Fibroblast of lung (primary cell): ENCODE data around the gene PAX7. TPM values are rescaled to one million over a fixed set of nuclear protein-coding genes. Genes with fewer than 3 reads are reported as not detected.

Source experiments
- DNase-seq, 2 donors: peaks; one replicate each; pipeline versions ENCODE4 v3.0.0 to v3.0.0-alpha.2; 2010; ENCODE audit warnings: low read depth in 2 of 2
- H2AFZ ChIP-seq: 2 replicates; pipeline ENCODE4 v1.5.1; 2012; ENCODE audit warnings: low read length, control low read depth, inconsistent platforms
- H3K27ac ChIP-seq: 2 replicates; pipeline ENCODE4 v1.5.1; 2011; ENCODE audit warnings: low read length, control low read depth; ENCODE audit not compliant: insufficient read depth
- H3K27me3 ChIP-seq: 2 replicates; pipeline ENCODE4 v1.5.1; 2011; ENCODE audit warnings: mild to moderate bottlenecking, low read length; ENCODE audit not compliant: control insufficient read depth, insufficient read depth
- H3K36me3 ChIP-seq: 2 replicates; pipeline ENCODE4 v1.5.1; 2011; ENCODE audit warnings: low read length; ENCODE audit not compliant: control insufficient read depth, insufficient read depth
- H3K4me1 ChIP-seq: 2 replicates; pipeline ENCODE4 v1.5.1; 2011; ENCODE audit warnings: low read length; ENCODE audit not compliant: control insufficient read depth, insufficient read depth; ENCODE audit errors: extremely low read depth
- H3K4me2 ChIP-seq: 2 replicates; pipeline ENCODE4 v1.5.1; 2011; ENCODE audit warnings: low read length, control low read depth; ENCODE audit not compliant: insufficient read depth; ENCODE audit errors: extremely low read depth
- H3K4me3 ChIP-seq, 4 experiments: fragments of 200-600 bp in 1 of 4; sonication (generic) in 1 of 4; replicated peaks in 1 of 4; 2 replicates each; pipeline ENCODE4 v1.5.1; 2011 to 2016; ENCODE audit warnings: low read length in 4 of 4, low read depth in 3 of 4, mild to moderate bottlenecking in 3 of 4, control low read depth in 2 of 4, inconsistent platforms in 1 of 4, mixed read lengths in 1 of 4; ENCODE audit not compliant: insufficient read depth in 1 of 4; ENCODE audit errors: control extremely low read depth in 1 of 4
- H3K79me2 ChIP-seq: 2 replicates; pipeline ENCODE4 v1.5.1; 2012; ENCODE audit warnings: mild to moderate bottlenecking, low read length, inconsistent platforms; ENCODE audit not compliant: control insufficient read depth, insufficient read depth
- H3K9ac ChIP-seq: 2 replicates; pipeline ENCODE4 v1.5.1; 2011; ENCODE audit warnings: mild to moderate bottlenecking, low read length, control low read depth; ENCODE audit not compliant: insufficient read depth
- H3K9me3 ChIP-seq: 2 replicates; pipeline ENCODE4 v1.5.1; 2012; ENCODE audit warnings: low read depth, low read length; ENCODE audit not compliant: control insufficient read depth, insufficient read depth
- H4K20me1 ChIP-seq: 2 replicates; pipeline ENCODE4 v1.5.1; 2011; ENCODE audit warnings: low read length; ENCODE audit not compliant: control insufficient read depth, insufficient read depth; ENCODE audit errors: extremely low read depth
- CTCF ChIP-seq, 2 donors: IDR thresholded peaks in 1 of 2; conservative IDR thresholded peaks in 1 of 2; 1 replicate in 1 of 2; 2 replicates in 1 of 2; pipeline ENCODE4 v1.5.1; 2011 to 2012; ENCODE audit warnings: low read length in 2 of 2, control low read depth in 1 of 2, inconsistent platforms in 1 of 2, low read depth in 1 of 2, mild to moderate bottlenecking in 1 of 2
- EZH2 ChIP-seq: IDR thresholded peaks from 2 replicates; pipeline ENCODE4 v1.5.1; 2012; ENCODE audit warnings: low read length, control low read depth, mild to moderate bottlenecking; ENCODE audit errors: missing control alignments
- polyA plus RNA-seq, 2 donors: library from polyadenylated mRNA; depleted of rRNA in 1 of 2; stranded (reverse) in 1 of 2; unstranded in 1 of 2; fragments of >200 nt; gene quantifications; 2 replicates each; pipeline ENCODE4 v1.2.1, GENCODE V29; 2011 to 2012; ENCODE audit warnings: missing spikeins in 1 of 2
- total RNA-seq: library from RNA; depleted of rRNA; stranded (reverse); fragments of >200 nt; gene quantifications from 2 replicates; pipeline ENCODE4 v1.2.1, GENCODE V29; 2014

PAX7 gene
- total and polyA plus RNA-seq, 2 donors (not counting 1 experiment from before 2014, with no cell fraction given) = not detected

GRCh38 chr1:18700530-18700929 is 69.9 kb downstream of the PAX7 start:
- H3K9ac ChIP-seq = no peak overlapping the region
- no peak for DNase-seq
- H3K4me3 ChIP-seq = no peak overlapping the region
- H3K36me3 ChIP-seq = no peaks in the 10 kb centered on the region
- no peaks in the 10 kb centered on the region for H3K9me3 ChIP-seq
- H2AFZ ChIP-seq = no peak overlapping the region
- no peaks in the 10 kb centered on the region for H3K27me3 ChIP-seq
- H4K20me1 ChIP-seq = no peaks in the 10 kb centered on the region
- no peaks in the 10 kb centered on the region for H3K4me1 ChIP-seq
- H3K4me2 ChIP-seq = no peak overlapping the region
- H3K27ac ChIP-seq = no peak overlapping the region
- H3K79me2 ChIP-seq = no peaks in the 10 kb centered on the region
- TF ChIP-seq EZH2 (no peak), CTCF (conservative IDR thresholded peaks at IDR 0.05 in 1 of 2, IDR thresholded peaks at IDR 0.05 in 1 of 2; ENCODE audit: low read depth in 1 of 2, low read length in 2 of 2) (no peak)

GRCh38 chr1:18701183-18701582 is 70.5 kb downstream of the PAX7 start:
- Histone ChIP-seq H2AFZ (no peak overlapping the region), H3K27me3 (no peaks in the 10 kb centered on the region), H3K4me1 (no peaks in the 10 kb centered on the region), H4K20me1 (no peaks in the 10 kb centered on the region), H3K4me2 (no peak overlapping the region), H3K9me3 (no peaks in the 10 kb centered on the region), H3K79me2 (no peaks in the 10 kb centered on the region), H3K27ac (no peak overlapping the region), H3K9ac (no peak overlapping the region), H3K36me3 (no peaks in the 10 kb centered on the region), H3K4me3 (no peak overlapping the region)
- no peak for DNase-seq
- TF ChIP-seq CTCF (conservative IDR thresholded peaks at IDR 0.05 in 1 of 2, IDR thresholded peaks at IDR 0.05 in 1 of 2; ENCODE audit: low read depth in 1 of 2, low read length in 2 of 2) (no peak), EZH2 (no peak)

- no peaks in the 10 kb centered on the region for H3K79me2 ChIP-seq
- H4K20me1 ChIP-seq = no peaks in the 10 kb centered on the region
- H3K27me3 ChIP-seq = no peaks in the 10 kb centered on the region
- DNase-seq = no peak
- TF ChIP-seq EZH2 = no peak
- TF ChIP-seq CTCF (conservative IDR thresholded peaks at IDR 0.05 in 1 of 2, IDR thresholded peaks at IDR 0.05 in 1 of 2; ENCODE audit: low read depth in 1 of 2, low read length in 2 of 2) = no peak
- no peaks in the 10 kb centered on the region for H3K4me1 ChIP-seq
- no peak overlapping the region for H3K27ac ChIP-seq
- no peak overlapping the region for H3K4me3 ChIP-seq
- no peaks in the 10 kb centered on the region for H3K9me3 ChIP-seq
- no peaks in the 10 kb centered on the region for H3K36me3 ChIP-seq
- no peak overlapping the region for H3K9ac ChIP-seq
- no peak overlapping the region for H2AFZ ChIP-seq
- no peak overlapping the region for H3K4me2 ChIP-seq
These were observed 72.5 kb downstream of the PAX7 start for GRCh38 chr1:18703041-18703621.
